ENCODE data around the gene ZFP90. TPM values are rescaled to one million over a fixed set of nuclear protein-coding genes. Genes with fewer than 3 reads are reported as not detected.
"Not testable (repeated sequence)": the region's sequence is repeated elsewhere in the genome, so short reads cannot be mapped to it uniquely, and the experiment has no call there.

Gene ZFP90
- total RNA-seq, 1 experiment from 2014 or later = 10.9 TPM

DNA sequence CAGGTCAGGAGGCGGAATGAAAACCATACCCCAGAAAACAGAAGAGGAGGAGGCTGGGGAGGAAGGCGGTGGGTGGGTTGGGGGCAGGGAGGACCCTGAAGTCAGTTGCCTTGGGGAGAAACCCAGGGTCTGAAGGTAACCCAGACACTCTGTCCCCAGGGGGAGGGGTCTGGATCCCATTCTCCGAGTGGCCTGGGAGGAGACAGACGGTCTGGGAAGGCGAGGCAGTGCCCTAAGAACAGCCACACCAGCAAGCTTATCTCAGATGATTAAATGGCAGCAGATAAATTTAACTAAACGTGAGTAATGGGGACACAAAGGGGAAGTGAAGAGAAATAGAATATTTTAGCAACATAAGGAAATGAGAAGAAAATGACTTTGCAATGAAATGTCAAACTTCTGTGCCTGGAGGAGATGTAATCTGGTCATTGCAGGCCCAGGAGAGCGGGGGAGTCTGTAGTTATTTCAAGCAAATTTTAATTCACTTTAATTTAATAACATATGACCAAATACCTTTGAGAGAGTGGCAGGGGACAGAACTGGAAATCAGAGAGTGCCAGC, 21.4 kb upstream of the ZFP90 start:
- no peak for DNase-seq (ENCODE audit: low read depth)

GRCh38 chr16:68519225-68519745, 19.8 kb upstream of the ZFP90 start:
- no peak for DNase-seq (ENCODE audit: low read depth)

GRCh38 chr16:68520649-68521086, 18.4 kb upstream of the ZFP90 start:
- peak; percentile 71 for DNase-seq (ENCODE audit: low read depth)

DNA sequence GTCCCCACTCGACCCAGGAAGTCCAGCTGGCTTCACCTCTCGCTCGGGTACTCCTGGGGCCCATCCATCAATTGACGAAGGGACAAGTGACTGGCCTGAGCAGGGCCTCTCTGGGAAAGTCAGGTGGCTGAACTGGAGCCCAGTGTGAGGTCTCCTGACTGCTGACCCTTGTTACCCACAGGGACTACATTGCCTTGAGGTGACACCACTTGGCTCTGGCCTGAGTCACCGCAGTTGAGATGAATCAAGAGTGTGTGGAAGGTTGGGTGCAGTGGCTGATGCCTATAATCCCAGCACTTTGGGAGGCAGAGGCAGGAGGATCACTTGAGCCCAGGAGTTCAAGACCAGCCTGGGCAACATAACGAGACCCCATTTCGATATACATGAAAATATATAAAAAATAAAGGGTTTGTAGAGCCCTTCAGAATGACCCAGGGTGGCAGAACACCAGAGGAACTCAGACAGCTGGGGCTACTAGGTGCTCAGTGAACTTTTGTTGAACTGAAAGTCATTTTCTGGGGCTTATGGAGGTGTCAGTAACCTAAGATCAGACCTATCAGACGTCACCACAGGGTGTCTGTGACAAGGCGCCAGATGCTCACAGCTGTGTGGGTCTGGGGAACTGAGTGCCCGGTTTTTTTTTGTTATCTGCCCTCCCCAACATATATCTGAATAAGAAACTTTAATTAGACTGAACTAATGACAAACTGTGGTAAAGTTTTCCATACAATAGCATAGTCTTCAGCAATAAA, 14.8 kb upstream of the ZFP90 start:
- DNase-seq (ENCODE audit: low read depth) = no peak

GRCh38 chr16:68526143-68526781, 12.8 kb upstream of the ZFP90 start:
- no peak for DNase-seq (ENCODE audit: low read depth)

- no peak for DNase-seq (ENCODE audit: low read depth)
Measured at GRCh38 chr16:68526782-68527145, 12.3 kb upstream of the ZFP90 start.

GRCh38 chr16:68528233-68528632, 10.9 kb upstream of the ZFP90 start:
- DNase-seq (ENCODE audit: low read depth) = no peak

GRCh38 chr16:68528686-68529379, 10.3 kb upstream of the ZFP90 start:
- DNase-seq (ENCODE audit: low read depth) = peak; percentile 82

- DNase-seq (ENCODE audit: low read depth) = no peak
Measured at GRCh38 chr16:68529608-68529930, 9.5 kb upstream of the ZFP90 start.

DNA sequence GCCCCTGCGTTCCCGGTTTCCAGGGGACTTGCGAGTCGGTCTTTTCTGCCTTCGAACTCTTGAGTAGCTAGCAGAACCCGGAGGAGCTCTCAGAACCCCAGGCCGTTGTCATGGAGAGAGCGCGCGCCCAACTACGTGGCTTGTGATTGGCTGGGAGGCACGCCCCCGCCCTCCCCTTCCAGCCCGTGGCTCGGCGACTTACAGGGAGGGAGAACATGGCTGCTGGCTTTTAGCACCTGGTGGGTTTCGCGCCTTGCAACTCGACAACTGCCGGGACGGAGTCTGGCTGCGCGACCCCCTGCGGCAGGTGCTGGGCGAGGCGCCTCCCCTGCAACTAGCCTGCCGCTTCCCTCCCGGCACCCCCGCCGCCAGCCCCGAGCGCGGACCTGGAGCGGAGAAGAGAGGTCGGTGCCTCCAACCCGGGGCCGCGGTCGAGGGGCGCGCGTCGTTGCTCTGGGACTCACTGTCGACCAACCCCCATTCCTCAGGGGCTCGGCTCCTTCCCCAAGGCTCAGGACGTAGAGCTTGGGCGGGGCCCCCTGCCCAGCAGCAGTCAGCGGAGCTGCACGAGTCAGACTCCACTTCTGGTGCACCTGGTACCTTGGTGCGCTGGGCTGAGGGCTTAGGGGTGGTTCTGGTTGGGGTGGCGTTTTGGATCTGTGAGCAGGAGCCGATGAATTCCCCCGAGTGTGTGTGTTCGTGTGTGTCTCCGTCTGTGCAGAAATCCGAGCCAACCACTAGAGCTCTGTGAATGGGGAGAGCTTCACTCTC, 9.0 kb upstream of the ZFP90 start:
- peak; percentile 93 for DNase-seq (ENCODE audit: low read depth)

GRCh38 chr16:68533937-68534336, 5.2 kb upstream of the ZFP90 start:
- no peak for DNase-seq (ENCODE audit: low read depth)

DNA sequence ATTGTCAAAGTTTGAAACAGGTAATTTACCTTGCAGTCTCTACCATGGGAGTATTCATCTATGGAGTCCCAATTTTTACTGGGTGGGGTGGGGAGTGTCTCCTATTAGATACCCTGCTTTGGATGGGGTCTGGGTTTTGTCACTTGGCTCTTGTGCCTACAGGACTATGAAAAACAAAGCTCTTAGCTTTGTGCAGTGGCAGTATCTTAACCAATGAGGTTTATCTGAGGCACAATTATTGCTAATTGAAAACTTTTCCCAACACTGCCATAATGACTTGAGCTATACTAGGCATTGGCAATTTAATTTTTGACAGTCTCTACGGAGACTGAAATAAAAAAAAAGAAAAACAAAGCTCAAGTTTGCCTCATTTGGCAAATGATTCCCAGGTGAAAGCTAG, 3.8 kb upstream of the ZFP90 start:
- DNase-seq (ENCODE audit: low read depth) = no peak

DNA sequence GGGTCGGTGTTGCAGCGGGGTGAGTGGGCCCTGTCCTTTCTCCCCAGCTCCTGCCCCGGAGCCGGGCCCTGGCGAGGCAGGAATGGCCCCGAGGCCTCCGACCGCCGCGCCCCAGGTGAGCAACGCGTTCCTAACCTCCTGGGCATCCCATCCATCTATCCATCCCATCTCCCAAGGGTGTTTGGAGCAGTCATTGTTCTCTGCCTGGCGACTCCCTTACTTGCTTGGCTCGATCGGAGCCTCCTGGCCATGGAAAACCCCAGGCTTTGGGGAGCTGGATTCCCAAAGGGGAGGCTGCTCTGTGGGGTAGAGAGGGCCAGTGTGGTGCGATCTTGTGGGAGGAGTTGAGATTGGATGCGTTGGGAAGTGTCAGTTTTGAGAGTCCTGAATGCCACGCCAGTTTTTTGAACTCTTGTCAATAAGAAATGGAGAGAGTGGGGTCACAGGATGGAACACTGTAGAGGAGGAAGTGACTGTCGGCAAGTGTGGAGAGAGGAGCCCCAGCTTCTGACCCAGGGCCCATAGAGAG, 684 bp downstream of the ZFP90 start:
- DNase-seq (ENCODE audit: low read depth) = no peak

DNA sequence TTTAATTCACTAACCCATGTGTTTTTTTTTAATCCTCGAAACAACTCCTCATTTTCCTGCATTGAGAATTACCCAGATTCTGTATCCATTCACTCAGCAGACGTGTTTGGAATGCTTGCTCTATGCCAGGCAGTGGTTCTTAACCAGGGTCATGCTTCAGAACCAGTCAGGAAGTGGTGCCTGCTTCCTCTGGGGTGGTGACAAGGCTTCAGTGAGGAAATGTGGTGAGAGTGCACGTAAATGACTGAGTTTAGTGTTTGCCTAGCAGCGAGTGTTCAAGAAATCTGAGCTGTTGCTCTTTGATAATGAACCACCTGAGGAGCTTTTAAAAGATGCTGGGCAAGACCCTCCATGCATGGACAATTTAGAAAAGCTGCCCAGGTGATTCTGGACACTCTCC, 9.9 kb downstream of the ZFP90 start:
- DNase-seq (ENCODE audit: low read depth) = no peak

DNA sequence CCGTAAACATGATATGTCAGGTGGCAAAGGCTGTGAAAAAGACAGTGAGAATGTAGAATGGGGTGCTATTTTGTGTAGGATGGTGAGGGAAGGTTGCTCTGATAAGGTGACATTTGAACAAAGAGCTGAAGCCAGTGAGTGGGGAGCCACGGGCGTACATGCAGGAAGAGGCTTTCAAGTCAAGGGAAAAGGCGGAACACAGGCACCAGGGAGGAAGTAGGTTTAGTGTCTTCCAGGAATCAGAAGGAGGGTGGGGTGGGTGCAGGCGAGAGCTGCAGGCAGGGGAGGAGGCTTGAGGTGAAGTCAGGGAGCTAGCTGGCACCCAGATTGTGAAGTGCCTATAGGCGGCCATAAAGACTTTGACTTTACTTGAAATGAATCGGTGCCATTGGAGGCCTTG, 14.1 kb downstream of the ZFP90 start:
- no peak for DNase-seq (ENCODE audit: low read depth)

DNA sequence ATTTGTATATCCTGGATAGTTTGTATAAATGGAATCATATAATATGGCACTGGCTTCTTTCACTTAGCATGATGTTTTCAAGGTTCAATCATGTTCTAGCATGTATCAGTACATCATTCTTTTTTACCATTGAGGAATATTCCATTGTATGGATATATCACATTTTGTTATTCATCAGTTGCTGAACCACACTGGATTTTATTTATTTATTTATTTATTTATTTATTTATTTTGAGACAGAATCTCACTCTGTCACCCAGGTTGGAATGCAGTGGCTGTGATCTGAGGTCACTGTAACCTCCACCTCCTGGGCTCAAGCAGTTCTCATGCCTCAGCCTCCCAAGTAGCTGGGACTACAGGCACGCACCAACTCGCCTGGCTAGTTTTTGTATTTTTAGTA, 21.2 kb downstream of the ZFP90 start:
- DNase-seq (ENCODE audit: low read depth) = not testable (repeated sequence)

GRCh38 chr16:68563631-68564381, 24.7 kb downstream of the ZFP90 start:
- no peak for DNase-seq (ENCODE audit: low read depth)

- DNase-seq (ENCODE audit: low read depth) = no peak
Measured at GRCh38 chr16:68564382-68564985, 25.4 kb downstream of the ZFP90 start.

GRCh38 chr16:68574479-68574878, 35.4 kb downstream of the ZFP90 start:
- DNase-seq (ENCODE audit: low read depth) = no peak

DNA sequence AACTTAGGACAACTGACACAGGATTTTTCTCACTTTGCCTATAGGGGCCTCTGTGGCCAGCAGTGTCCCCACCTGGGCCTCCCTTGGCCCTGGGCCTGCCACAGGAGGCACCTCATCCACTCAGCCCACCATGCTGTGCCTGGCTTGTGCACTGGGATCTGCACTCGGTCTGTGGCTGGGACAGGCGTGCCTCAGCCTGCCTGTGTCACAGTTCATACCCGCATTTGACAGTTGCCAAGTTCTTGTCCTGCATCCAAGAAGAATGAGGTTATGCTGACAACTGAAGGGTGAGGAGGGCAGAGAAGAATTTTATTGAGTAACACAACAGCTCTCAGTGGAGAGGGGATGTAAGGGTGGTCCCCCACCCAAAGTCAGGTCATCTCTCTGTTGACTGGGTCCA, 36.0 kb downstream of the ZFP90 start:
- DNase-seq (ENCODE audit: low read depth) = no peak

Measured in Daoy (cell line).